Pancreas (tissue), 10 donors: ENCODE results near the gene UGT2B11. TPM values are rescaled to one million over a fixed set of nuclear protein-coding genes. Genes with fewer than 3 reads are reported as not detected.

ENCODE experiments used
- ATAC-seq, 4 donors: fragments of 200-7000 bp; cut with Tn5 transposase; one replicate each; pipeline versions ENCODE4 v1.8.0 to v1.9.1; 2020; ENCODE audit warnings: mild to moderate bottlenecking in 4 of 4, moderate library complexity in 4 of 4
- DNase-seq, 6 donors: peaks; one replicate each; pipeline ENCODE4 v3.0.0-alpha.2; 2020
- FAIRE-seq: peaks from 2 replicates; lab custom pipeline; 2012; peaks lifted over from hg19 to GRCh38; lab: Jason Lieb, UNC
- H3K27ac ChIP-seq, 4 donors: fragments of 200-600 bp; sonication (generic); 1 replicate in 3 of 4; 2 replicates in 1 of 4; pipeline versions ENCODE4 v1.5.0 to v1.8.0; 2020
- H3K27me3 ChIP-seq, 4 donors: fragments of 200-600 bp; one replicate each; pipeline ENCODE4 v1.8.0; 2021
- H3K36me3 ChIP-seq, 3 donors: fragments of 200-600 bp; sonication (generic) in 1 of 3; one replicate each; pipeline versions ENCODE4 v1.5.0 to v1.8.0; 2020 to 2021
- H3K4me1 ChIP-seq, 3 donors: fragments of 200-600 bp; one replicate each; pipeline ENCODE4 v1.8.0; 2021
- H3K4me3 ChIP-seq, 4 donors: fragments of 200-600 bp; sonication (generic) in 2 of 4; one replicate each; pipeline versions ENCODE4 v1.5.0 to v1.8.0; 2020 to 2021
- H3K9me3 ChIP-seq, 4 donors: fragments of 200-600 bp; one replicate each; pipeline ENCODE4 v1.8.0; 2021
- WGBS, 2 donors: extraction: QIAGEN DNeasy Blood & Tissue Kit; methylation state at CpG; one replicate each; pipeline ENCODE4 v1.1.7; 2013; 5-methylcytosine and 5-hydroxymethylcytosine counted together
- intact Hi-C, 3 donors: fragments of 100-400 bp; cut with DNase I; formaldehyde crosslinking; loops; one replicate each; pipeline versions ENCODE4 v1.11.1 to v1.14.2; 2022
- polyA plus RNA-seq, 2 donors: library from polyadenylated mRNA; stranded (reverse); fragments of 200-250 nt; gene quantifications; one replicate each; pipeline ENCODE4 v1.2.3, GENCODE V29; 2013
- total RNA-seq, 6 donors: library from RNA; stranded (reverse); fragmentation: NEBNext Ultra II Directional in 4 of 6; extraction: Animal tissue kit (Norgen Biotek cat#: 25700) in 4 of 6; gene quantifications; one replicate each; pipeline versions ENCODE4 v1.2.1 to v1.2.4, GENCODE V29; 2021 to 2023
- TF ChIP-seq, protein P1 (sequence below), 4 donors: fragments of 200-600 bp; sonication (generic) in 3 of 4; IDR thresholded peaks; one replicate each; pipeline versions ENCODE4 v1.5.0 to v1.8.0; 2021; ENCODE audit warnings: antibody characterized with exemption in 4 of 4
- donor health status: healthy with polysubstance abuse.
- donor health status: DM: no; HTN: no; CAD: no; lungs with moderate emphysema.
- donor health status: DM: no; HTN: no; CAD: no.
- donor health status: control.
- donor health status: control.
- donor health status: Bipolar disorder and iron deficiency.
- donor health status: DM: yes; HTN: yes; CAD: no.
- donor health status: DM: no; HTN: no; CAD: no.
- donor health status: DM: no; HTN: no; CAD: no.
- donor health status: DM: yes; HTN: yes; CAD: no.

UGT2B11 gene
- total and polyA plus RNA-seq, 8 donors = not detected

DNA sequence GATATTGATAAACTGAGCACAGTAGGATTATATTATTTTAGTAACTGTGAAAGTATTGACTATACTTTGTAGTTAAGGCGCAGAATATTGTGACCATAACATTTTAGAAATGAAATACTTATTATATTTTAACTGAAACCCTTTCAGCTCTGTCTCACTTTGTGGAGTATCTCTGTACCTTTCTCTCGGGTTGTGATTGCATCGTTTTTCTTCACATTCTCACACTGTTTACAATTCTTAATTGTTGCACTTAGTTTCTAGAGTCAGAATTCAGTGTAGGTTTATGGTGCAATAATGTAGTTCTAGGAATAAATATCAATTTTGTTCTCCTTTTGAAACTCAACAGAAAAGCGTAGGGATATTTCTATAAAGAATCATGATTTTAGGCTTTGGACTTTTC, 60.5 kb downstream of the UGT2B11 start:
- Histone ChIP-seq H3K9me3 (no peaks in the 10 kb centered on the region), H3K36me3 (no peaks in the 10 kb centered on the region), H3K4me3 (no peak overlapping the region), H3K4me1 (no peaks in the 10 kb centered on the region), H3K27me3 (no peaks in the 10 kb centered on the region), H3K27ac (no peak overlapping the region)
- 80 to 86% methylated on average over 4 of the region's 4 CpGs for WGBS, 2 donors
- ATAC-seq = no peak
- DNase-seq = no peak
- intact Hi-C loops = no loop called here
- FAIRE-seq = no peak
- TF ChIP-seq, protein P1, sequence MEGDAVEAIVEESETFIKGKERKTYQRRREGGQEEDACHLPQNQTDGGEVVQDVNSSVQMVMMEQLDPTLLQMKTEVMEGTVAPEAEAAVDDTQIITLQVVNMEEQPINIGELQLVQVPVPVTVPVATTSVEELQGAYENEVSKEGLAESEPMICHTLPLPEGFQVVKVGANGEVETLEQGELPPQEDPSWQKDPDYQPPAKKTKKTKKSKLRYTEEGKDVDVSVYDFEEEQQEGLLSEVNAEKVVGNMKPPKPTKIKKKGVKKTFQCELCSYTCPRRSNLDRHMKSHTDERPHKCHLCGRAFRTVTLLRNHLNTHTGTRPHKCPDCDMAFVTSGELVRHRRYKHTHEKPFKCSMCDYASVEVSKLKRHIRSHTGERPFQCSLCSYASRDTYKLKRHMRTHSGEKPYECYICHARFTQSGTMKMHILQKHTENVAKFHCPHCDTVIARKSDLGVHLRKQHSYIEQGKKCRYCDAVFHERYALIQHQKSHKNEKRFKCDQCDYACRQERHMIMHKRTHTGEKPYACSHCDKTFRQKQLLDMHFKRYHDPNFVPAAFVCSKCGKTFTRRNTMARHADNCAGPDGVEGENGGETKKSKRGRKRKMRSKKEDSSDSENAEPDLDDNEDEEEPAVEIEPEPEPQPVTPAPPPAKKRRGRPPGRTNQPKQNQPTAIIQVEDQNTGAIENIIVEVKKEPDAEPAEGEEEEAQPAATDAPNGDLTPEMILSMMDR (IDR thresholded peaks at IDR 0.05) = no peak

Other genes with a start within 250 kb of the UGT2B11 start
- 1 to 10 TPM; 1.8 to 8.8 (median 7.4) TPM for gene UGT2B7, start 118.3 kb downstream of the UGT2B11 start, total RNA-seq
- 1 to 10 TPM; 2.7 to 3.1 TPM for gene UGT2B7, start 118.3 kb downstream of the UGT2B11 start, polyA plus RNA-seq
- under 1 TPM in 1 of 6 donors, not detected in 5; 0.08 TPM for gene UGT2B28, start 65.7 kb upstream of the UGT2B11 start, total RNA-seq
- gene UGT2B28, start 65.7 kb upstream of the UGT2B11 start, polyA plus RNA-seq = not detected